Body of pancreas (tissue), 4 donors: ENCODE measurements around the gene FOXP1.

Source experiments
- CTCF ChIP-seq, 7 experiments: fragments of 450-650 bp in 4 of 7; fragments of 200-600 bp in 3 of 7; sonication (generic) in 3 of 7; IDR thresholded peaks; one replicate each; pipeline ENCODE4 v1.5.1; 2016 to 2019; ENCODE audit warnings: antibody characterized with exemption in 7 of 7
- POLR2A ChIP-seq, 3 donors: fragments of 450-650 bp; IDR thresholded peaks; one replicate each; pipeline ENCODE4 v1.6.1; 2016; ENCODE audit warnings: antibody characterized with exemption in 3 of 3, mild to moderate bottlenecking in 2 of 3

GRCh38 chr3:71139496-71139895 is 444.0 kb downstream of the FOXP1 start:
- TF ChIP-seq CTCF (IDR thresholded peaks at IDR 0.05) = no peak
- no peak for TF ChIP-seq POLR2A (IDR thresholded peaks at IDR 0.05)
